ENCODE results near the gene ROPN1B. TPM values are rescaled to one million over a fixed set of nuclear protein-coding genes. Genes with fewer than 3 reads are reported as not detected.
A peak's percentile ranks its signal among the peaks of the same experiment; 100 is the strongest.

ROPN1B gene
- total RNA-seq, 1 experiment from 2014 or later, result 0.83 TPM

DNA sequence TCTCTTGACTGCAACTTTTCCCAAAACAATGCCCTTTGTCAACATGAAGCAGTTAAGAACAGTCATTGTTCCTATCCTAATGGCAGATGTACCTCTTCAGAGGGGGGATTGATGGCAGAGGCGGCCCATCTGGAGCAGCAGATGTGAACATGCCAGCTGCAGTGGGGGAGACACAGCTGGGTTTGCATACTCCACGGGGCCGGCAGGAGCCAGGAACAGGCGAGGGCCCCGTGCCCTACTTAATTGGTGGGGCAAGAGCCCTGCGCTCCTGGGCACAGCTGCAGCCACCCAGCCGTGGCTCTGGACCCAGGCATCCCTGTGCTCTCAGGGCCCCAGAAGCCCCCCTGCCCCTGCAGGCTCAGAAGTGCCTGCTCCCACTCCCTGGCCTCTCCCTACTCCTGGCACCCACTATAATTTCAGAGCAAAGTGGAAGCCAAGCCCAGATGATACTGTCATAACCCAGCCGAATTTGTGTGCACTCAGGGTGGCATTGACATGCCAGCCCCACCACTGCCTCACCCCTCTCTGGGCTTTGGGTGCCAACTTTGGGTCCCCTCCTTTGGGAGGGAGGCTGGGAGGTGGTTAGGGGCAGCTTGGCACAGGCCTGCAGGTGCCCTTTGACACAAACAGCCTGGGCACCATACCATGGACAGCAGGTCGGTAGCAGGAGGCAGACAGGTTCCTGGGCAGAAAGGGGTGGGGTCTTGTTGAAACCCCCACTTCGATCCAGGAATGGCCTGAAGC, 34.6 kb downstream of the ROPN1B start:
- DNase-seq (ENCODE audit: low spot score), result no peak

- no peak for DNase-seq (ENCODE audit: low spot score)
Measured at GRCh38 chr3:126004217-126004616, 35.2 kb downstream of the ROPN1B start.

DNA sequence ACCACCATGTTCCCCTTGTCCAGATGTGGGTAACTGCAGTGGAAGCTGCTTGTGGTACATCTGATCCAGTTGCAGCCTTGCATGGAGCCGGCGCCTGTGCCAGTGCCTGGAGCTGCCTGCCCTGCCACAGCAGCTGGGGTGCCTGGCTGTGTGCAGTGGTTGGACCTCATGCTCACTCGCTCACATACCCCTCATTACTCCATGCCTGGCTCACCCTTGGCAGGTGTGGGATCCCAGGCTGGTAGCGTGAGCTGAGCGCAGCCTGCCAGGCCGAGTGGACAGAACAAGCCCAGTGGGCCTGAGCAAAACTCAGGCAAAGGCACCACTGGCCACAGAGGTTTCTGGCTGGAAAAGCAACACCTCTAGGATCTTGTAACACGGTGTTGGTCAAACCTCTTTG, 35.7 kb downstream of the ROPN1B start:
- DNase-seq (ENCODE audit: low spot score), result no peak

- no peak for DNase-seq (ENCODE audit: low spot score)
Measured at GRCh38 chr3:126005951-126006350, 37.0 kb downstream of the ROPN1B start.

DNA sequence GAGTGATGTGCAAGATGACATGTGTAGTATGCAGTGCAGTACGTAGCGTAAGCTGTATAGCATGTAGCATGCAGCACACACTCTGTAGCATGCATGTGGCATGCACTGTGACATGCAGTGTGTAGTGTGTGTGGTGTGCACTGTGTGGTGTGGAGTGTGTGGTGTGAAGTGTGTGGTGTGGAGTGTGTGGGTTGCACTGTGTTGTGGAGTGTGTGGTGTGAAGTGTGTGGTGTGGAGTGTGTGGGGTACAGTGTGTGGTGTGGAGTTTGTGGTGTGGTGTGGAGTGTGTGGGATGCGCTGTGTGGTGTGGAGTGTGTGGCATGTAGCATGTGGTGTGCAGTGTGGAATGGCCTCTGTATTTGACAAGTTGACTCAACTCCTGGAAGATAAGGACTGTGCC, 39.2 kb downstream of the ROPN1B start:
- DNase-seq (ENCODE audit: low spot score), result no peak

GRCh38 chr3:126009181-126009580, 40.2 kb downstream of the ROPN1B start:
- no peak for DNase-seq (ENCODE audit: low spot score)

- peak; percentile 4 for DNase-seq (ENCODE audit: low spot score)
Measured at GRCh38 chr3:126013751-126014156, 44.8 kb downstream of the ROPN1B start.

- DNase-seq (ENCODE audit: low spot score), result peak; percentile 3
Measured at GRCh38 chr3:126014252-126014651, 45.3 kb downstream of the ROPN1B start.

DNA sequence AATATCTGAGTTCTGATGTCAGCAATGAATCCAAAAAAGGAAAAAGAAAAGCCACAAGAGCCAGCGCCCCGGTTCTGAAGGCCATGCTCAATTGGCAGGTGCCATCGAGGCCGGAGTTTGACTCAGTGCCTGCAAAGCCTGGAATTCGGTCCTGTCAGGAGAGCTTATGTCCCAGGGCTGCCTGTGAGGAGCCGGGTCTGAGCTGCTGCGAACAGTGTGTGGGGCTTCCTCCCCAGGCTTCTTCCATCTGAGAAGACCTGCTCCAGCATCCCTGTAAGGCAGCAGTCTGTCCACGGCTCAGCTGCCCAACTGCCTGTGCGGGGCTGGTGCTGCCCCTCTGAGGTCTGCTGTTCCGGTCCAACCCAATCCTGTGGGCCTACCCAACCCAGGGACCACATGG, 46.1 kb downstream of the ROPN1B start:
- no peak for DNase-seq (ENCODE audit: low spot score)

DNA sequence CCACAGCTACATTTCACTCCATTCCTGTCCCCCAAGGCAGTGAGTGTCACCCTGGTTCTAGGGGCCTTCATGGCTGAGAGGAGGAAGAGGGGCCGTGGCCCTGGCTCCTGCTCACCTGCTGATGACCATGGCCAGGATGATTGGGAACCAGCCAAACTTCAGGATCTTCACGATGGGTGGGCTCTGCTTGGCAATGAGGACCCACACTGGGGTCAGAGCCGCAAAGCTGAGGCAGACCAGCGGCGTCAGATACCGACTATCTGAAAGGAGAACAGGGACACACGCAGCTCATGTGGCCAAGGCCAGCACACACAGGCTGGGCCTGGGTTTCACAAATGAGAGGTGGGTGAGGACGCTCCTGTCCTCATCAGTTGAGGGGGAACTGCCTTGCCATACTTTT, 47.6 kb downstream of the ROPN1B start:
- no peak for DNase-seq (ENCODE audit: low spot score)

- no peak for DNase-seq (ENCODE audit: low spot score)
Measured at GRCh38 chr3:126017362-126017761, 48.4 kb downstream of the ROPN1B start.

- no peak for DNase-seq (ENCODE audit: low spot score)
Measured at GRCh38 chr3:126018545-126018944, 49.6 kb downstream of the ROPN1B start.

DNA sequence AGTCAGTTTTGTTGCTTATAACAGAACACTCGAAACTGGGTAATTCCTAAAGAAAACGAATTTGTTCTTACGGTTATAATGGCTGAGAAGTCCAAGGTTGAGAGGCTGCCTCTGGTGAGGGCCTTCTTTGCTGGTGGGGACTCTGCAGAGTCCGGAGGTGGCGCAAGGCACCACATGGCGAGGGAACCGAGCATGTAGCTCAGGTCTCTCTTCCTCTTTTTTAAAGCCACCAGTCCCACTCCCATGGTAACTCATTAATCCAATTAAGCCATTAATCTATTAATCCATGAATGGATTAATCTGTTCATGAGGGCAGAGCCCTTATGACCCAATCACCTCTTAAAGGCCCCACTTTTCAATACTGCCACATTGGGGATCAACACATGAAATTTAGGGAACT, 50.0 kb downstream of the ROPN1B start:
- DNase-seq (ENCODE audit: low spot score), result no peak

GRCh38 chr3:126019683-126020082, 50.7 kb downstream of the ROPN1B start:
- DNase-seq (ENCODE audit: low spot score), result no peak

DNA sequence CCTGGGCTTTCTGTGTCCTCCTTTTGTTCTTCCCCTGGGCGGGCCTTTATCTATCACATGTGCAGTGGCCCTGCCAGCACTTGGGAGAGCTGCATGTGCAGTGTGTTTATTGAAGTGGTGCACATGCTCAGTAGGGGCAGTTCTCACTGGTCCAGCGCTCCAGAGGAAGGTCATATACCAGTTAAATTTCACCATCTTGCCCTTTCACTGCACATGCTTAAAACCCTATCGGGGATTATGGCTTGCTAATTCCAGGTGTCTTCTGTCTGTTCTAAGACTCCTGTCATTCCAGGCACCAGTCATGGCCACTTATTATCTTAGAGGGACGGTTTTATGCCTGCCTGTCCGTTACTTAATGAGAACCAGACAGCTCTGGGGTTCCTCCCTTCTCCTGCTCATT, 52.2 kb downstream of the ROPN1B start:
- no peak for DNase-seq (ENCODE audit: low spot score)

- DNase-seq (ENCODE audit: low spot score), result no peak
Measured at GRCh38 chr3:126021702-126022101, 52.7 kb downstream of the ROPN1B start.

DNA sequence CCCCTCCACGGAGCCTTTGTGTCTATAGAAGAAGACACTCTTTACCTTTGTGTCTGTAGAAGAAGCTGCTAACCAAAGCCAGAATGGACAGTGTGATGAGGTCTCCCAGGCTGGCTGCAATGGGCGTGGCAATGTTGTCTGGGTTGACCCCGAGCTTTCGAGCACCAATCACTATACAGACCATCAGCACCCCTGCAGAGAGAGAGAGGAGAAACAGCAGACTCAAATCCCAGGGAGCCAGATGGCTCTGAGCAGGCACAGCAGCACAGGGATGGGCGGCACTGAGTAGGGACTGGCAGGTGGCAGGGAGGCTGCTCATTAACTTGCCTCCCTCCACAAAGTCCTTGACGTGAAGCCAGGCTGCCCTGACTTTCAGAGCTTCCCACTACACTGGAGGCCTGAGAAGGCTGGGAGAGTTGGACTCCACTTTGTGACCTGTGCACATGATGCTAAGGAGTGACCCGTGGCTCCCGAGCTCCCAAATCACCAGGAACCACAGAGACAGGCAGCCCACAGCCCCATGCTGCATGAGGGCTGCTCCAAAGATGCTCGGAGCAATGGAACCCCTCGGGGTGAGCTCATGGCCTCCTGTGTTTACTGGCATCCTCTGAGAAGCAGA, 53.9 kb downstream of the ROPN1B start:
- DNase-seq (ENCODE audit: low spot score), result no peak

DNA sequence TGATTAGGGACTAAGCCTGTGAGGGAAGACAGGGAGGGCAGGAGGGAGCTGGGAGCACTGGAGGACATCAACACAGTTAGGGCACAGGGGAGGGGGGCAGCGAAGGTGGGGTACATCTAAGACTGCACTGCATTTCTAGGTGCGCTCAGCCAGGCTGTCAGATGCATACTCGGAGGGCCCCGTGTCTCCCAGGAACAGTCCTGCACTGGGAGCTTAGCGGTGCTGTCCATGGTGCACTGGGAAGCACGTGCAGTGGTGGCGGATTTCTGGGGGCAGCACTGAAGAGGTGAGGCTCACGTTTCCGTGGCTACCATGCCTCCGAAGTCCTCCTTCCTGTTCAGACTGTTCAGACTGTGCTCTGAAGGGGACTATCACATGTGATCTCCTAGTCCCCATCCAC, 54.4 kb downstream of the ROPN1B start:
- DNase-seq (ENCODE audit: low spot score), result no peak

- no peak for DNase-seq (ENCODE audit: low spot score)
Measured at GRCh38 chr3:126024049-126024854, 55.3 kb downstream of the ROPN1B start.

- DNase-seq (ENCODE audit: low spot score), result no peak
Measured at GRCh38 chr3:126025116-126025729, 56.2 kb downstream of the ROPN1B start.

DNA sequence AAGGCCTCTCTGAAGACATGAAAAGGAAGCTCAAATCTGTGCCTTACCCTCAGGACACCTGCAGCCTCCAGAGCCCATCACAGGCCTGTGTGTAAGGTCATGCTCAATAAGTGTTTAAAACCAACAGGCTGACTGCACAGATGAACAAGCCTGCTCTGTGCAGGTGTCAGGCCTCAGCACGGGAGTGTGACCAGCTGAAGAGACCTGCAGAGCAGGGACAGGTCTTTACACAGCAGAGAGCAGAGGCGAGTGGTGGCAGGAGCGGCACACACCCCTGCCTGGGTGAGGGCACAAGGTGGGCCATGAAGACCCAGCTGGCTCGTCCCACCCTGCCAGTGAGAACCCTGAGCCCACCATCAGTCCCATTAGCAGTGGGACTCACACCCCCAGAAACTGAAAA, 56.9 kb downstream of the ROPN1B start:
- no peak for DNase-seq (ENCODE audit: low spot score)

- DNase-seq (ENCODE audit: low spot score), result no peak
Measured at GRCh38 chr3:126026277-126026751, 57.3 kb downstream of the ROPN1B start.
